ENCODE data around the gene DEPDC7.

GRCh38 chr11:33044285-33044756 is 28.6 kb downstream of the DEPDC7 start:
- TF ChIP-seq CTCF (conservative IDR thresholded peaks at IDR 0.05 in 1 of 2, IDR thresholded peaks at IDR 0.05 in 1 of 2; ENCODE audit: extremely low read depth in 1 of 2, insufficient read depth in 1 of 2, low read depth in 1 of 2, low read length in 2 of 2) (no peak), EZH2 (IDR thresholded peaks at IDR 0.05; ENCODE audit: borderline replicate concordance, low read length) (no peak)
